Fibroblast of skin of left biceps (primary cell): ENCODE results near the gene PEX5.
A peak's percentile ranks its signal among the peaks of the same experiment; 100 is the strongest.

Experiments
- DNase-seq, 2 experiments: peaks; one replicate each; pipeline ENCODE4 v3.0.0-alpha.2; 2013; ENCODE audit warnings: low read depth in 2 of 2

The PEX5 gene

GRCh38 chr12:7189398-7190267 lies at the start of gene PEX5:
TSS of gene PEX5 (plus strand) at chr12:7189686. CDS start at chr12:7190378, 692 bp downstream.
- DNase-seq, result peak; percentile 74 to 76

GRCh38 chr12:7141351-7142005 lies 48.0 kb upstream of the PEX5 start:
- DNase-seq, result no peak

- DNase-seq, result no peak
These were observed 47.3 kb upstream of the PEX5 start for GRCh38 chr12:7142056-7142644.

GRCh38 chr12:7142809-7143465 lies 46.5 kb upstream of the PEX5 start:
- no peak for DNase-seq

GRCh38 chr12:7143564-7143963 lies 45.9 kb upstream of the PEX5 start:
- DNase-seq, result no peak

GRCh38 chr12:7144414-7145120 lies 44.9 kb upstream of the PEX5 start:
- DNase-seq, result no peak

- no peak for DNase-seq
These were observed 43.8 kb upstream of the PEX5 start for GRCh38 chr12:7145671-7146070.

- DNase-seq, result no peak
These were observed 43.3 kb upstream of the PEX5 start for GRCh38 chr12:7146228-7146627.

GRCh38 chr12:7146906-7147305 lies 42.6 kb upstream of the PEX5 start:
- no peak for DNase-seq

GRCh38 chr12:7150356-7150755 lies 39.1 kb upstream of the PEX5 start:
- no peak for DNase-seq

- DNase-seq, result no peak
These were observed 38.6 kb upstream of the PEX5 start for GRCh38 chr12:7150841-7151240.

- no peak for DNase-seq
These were observed 38.0 kb upstream of the PEX5 start for GRCh38 chr12:7151532-7151931.

- no peak for DNase-seq
These were observed 36.7 kb upstream of the PEX5 start for GRCh38 chr12:7152818-7153217.

GRCh38 chr12:7154042-7154441 lies 35.4 kb upstream of the PEX5 start:
- DNase-seq, result no peak

GRCh38 chr12:7154901-7155470 lies 34.5 kb upstream of the PEX5 start:
- no peak for DNase-seq

GRCh38 chr12:7155471-7156034 lies 33.9 kb upstream of the PEX5 start:
- no peak for DNase-seq

- DNase-seq, result no peak
These were observed 33.0 kb upstream of the PEX5 start for GRCh38 chr12:7156259-7157197.

GRCh38 chr12:7157391-7157790 lies 32.1 kb upstream of the PEX5 start:
- no peak for DNase-seq

- DNase-seq, result no peak
These were observed 30.5 kb upstream of the PEX5 start for GRCh38 chr12:7158781-7159609.
